OCI-LY3 (cell line): ENCODE data around the gene FUOM.

Experiments used
- H2AFZ ChIP-seq: fragments of 200-600, 300-600 bp; shearing (Covaris generic); 2 replicates; pipeline ENCODE4 v1.6.0; 2014; ENCODE audit warnings: antibody characterized with exemption, low read depth, low read length
- H3K27ac ChIP-seq: fragments of 200-600, 300-600 bp; sonication (generic); 2 replicates; pipeline ENCODE4 v1.5.1; 2014; ENCODE audit warnings: mild to moderate bottlenecking, low read length, moderate library complexity, mixed read lengths
- H3K27me3 ChIP-seq: fragments of 200-600, 300-600 bp; sonication (generic); 2 replicates; pipeline ENCODE4 v1.6.1; 2014; ENCODE audit warnings: low read depth, low read length, mixed read lengths
- H3K36me3 ChIP-seq: fragments of 200-600, 300-600 bp; sonication (generic); replicated peaks from 2 replicates; pipeline ENCODE3; 2014; ENCODE audit warnings: low read depth, low read length, mixed read lengths
- H3K4me1 ChIP-seq: fragments of 300-600, 200-600 bp; sonication (generic); 2 replicates; pipeline ENCODE4 v1.6.1; 2014; ENCODE audit warnings: low read length, mixed read lengths
- H3K4me2 ChIP-seq: fragments of 200-600, 300-600 bp; sonication (generic); 2 replicates; pipeline ENCODE4 v1.6.1; 2014; ENCODE audit warnings: low read length, mixed read lengths
- H3K4me3 ChIP-seq: fragments of 300-600, 200-600 bp; sonication (generic); 2 replicates; pipeline ENCODE4 v1.5.1; 2014; ENCODE audit warnings: antibody characterized with exemption, mild to moderate bottlenecking, low read length, moderate library complexity
- H3K79me2 ChIP-seq: fragments of 300-600, 200-600 bp; shearing (Covaris generic); 2 replicates; pipeline ENCODE4 v1.6.1; 2014; ENCODE audit warnings: mild to moderate bottlenecking, low read length, mixed read lengths
- H3K9ac ChIP-seq: fragments of 300-600, 200-600 bp; shearing (Covaris generic); 2 replicates; pipeline ENCODE4 v1.6.0; 2014; ENCODE audit warnings: mild to moderate bottlenecking, low read length, moderate library complexity
- H3K9me3 ChIP-seq: fragments of 200-600, 300-600 bp; shearing (Covaris generic); 2 replicates; pipeline ENCODE4 v1.6.1; 2014; ENCODE audit warnings: low read length, mixed read lengths; ENCODE audit not compliant: insufficient read depth
- H4K20me1 ChIP-seq: fragments of 200-600, 300-600 bp; sonication (generic); 2 replicates; pipeline ENCODE4 v1.6.1; 2016; ENCODE audit warnings: low read length, mixed read lengths; ENCODE audit not compliant: insufficient read depth
- EZH2phosphoT487 ChIP-seq: fragments of 200-600 bp; shearing (Covaris generic); IDR thresholded peaks from 2 replicates; pipeline ENCODE4 v1.6.1; 2018; ENCODE audit warnings: antibody characterized with exemption, mixed run types, low read depth
- TF ChIP-seq, protein P1 (sequence below): fragments of 200-600, 300-600 bp; sonication (generic); IDR thresholded peaks from 2 replicates; pipeline ENCODE4 v1.5.1; 2014; ENCODE audit warnings: antibody characterized with exemption, low read length, low read depth

FUOM gene

DNA sequence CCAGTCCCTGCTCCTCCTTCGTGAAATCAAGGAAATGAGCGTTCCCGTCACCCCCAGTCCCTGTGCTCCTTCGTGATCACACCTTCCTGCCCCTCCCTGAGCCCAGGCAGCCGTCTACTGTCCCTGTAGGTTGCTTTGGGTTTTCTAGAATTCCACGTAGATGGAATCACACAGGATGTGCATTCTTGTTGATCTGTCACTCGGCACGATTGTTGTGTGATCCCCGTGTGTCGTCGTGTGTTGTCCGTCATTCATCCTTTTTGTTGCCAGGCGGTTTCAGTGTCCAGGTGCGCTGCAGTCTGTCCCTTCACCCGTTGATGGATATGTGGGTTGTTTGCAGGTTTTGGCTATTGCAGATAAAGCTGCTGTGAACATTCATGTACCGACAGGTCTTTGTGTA is 45.5 kb upstream of the FUOM start:
- Histone ChIP-seq H3K4me3 (no peak overlapping the region), H3K27me3 (no peaks in the 10 kb centered on the region), H3K79me2 (peaks cover 22% of the 10 kb centered on the region), H2AFZ (no peak overlapping the region), H3K27ac (no peak overlapping the region), H4K20me1 (peaks cover 12% of the 10 kb centered on the region), H3K9me3 (no peaks in the 10 kb centered on the region), H3K36me3 (peaks cover 40% of the 10 kb centered on the region), H3K4me1 (peaks cover 15% of the 10 kb centered on the region), H3K9ac (no peak overlapping the region), H3K4me2 (no peak overlapping the region)
- TF ChIP-seq, protein P1, sequence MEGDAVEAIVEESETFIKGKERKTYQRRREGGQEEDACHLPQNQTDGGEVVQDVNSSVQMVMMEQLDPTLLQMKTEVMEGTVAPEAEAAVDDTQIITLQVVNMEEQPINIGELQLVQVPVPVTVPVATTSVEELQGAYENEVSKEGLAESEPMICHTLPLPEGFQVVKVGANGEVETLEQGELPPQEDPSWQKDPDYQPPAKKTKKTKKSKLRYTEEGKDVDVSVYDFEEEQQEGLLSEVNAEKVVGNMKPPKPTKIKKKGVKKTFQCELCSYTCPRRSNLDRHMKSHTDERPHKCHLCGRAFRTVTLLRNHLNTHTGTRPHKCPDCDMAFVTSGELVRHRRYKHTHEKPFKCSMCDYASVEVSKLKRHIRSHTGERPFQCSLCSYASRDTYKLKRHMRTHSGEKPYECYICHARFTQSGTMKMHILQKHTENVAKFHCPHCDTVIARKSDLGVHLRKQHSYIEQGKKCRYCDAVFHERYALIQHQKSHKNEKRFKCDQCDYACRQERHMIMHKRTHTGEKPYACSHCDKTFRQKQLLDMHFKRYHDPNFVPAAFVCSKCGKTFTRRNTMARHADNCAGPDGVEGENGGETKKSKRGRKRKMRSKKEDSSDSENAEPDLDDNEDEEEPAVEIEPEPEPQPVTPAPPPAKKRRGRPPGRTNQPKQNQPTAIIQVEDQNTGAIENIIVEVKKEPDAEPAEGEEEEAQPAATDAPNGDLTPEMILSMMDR = no peak
- TF ChIP-seq EZH2phosphoT487 = no peak

GRCh38 chr10:133401981-133402725 is 44.3 kb upstream of the FUOM start:
- no peak overlapping the region for H3K4me2 ChIP-seq
- H3K36me3 ChIP-seq = peaks cover 31% of the 10 kb centered on the region
- H2AFZ ChIP-seq = no peak overlapping the region
- TF ChIP-seq, protein P1 = no peak
- TF ChIP-seq EZH2phosphoT487 = no peak
- H4K20me1 ChIP-seq = peaks cover 12% of the 10 kb centered on the region
- peaks cover 15% of the 10 kb centered on the region for H3K4me1 ChIP-seq
- peaks cover 13% of the 10 kb centered on the region for H3K79me2 ChIP-seq
- H3K4me3 ChIP-seq = no peak overlapping the region
- no peaks in the 10 kb centered on the region for H3K9me3 ChIP-seq
- H3K9ac ChIP-seq = no peak overlapping the region
- H3K27ac ChIP-seq = no peak overlapping the region
- no peaks in the 10 kb centered on the region for H3K27me3 ChIP-seq

DNA sequence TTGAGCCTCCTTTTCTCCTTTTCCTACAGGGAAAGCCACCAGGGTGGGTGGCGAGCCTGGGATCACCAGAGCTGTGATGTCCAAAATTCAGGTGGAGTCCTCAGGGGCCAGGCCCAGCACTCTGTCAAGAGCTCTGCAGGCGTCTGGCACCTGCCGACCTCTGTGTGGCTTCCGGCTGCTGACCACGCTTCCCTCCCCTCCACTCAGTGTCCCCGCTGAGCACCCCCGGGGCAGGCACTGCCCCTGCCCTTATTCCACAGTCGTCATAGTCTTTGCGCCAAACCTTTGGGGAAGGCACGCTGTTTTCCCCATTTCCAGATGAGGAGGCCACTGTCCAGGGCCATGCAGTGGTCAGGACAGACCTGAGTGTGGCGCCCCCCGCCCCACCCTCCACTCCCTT is 43.7 kb upstream of the FUOM start:
- peaks cover 12% of the 10 kb centered on the region for H4K20me1 ChIP-seq
- TF ChIP-seq, protein P1 = no peak
- no peak for TF ChIP-seq EZH2phosphoT487
- H3K4me3 ChIP-seq = no peak overlapping the region
- no peak overlapping the region for H2AFZ ChIP-seq
- H3K4me1 ChIP-seq = peaks cover 15% of the 10 kb centered on the region
- H3K9ac ChIP-seq = no peak overlapping the region
- no peaks in the 10 kb centered on the region for H3K27me3 ChIP-seq
- peaks cover 27% of the 10 kb centered on the region for H3K36me3 ChIP-seq
- no peaks in the 10 kb centered on the region for H3K9me3 ChIP-seq
- H3K79me2 ChIP-seq = peaks cover 7% of the 10 kb centered on the region
- no peak overlapping the region for H3K27ac ChIP-seq
- no peak overlapping the region for H3K4me2 ChIP-seq

GRCh38 chr10:133400624-133401424 is 43.0 kb upstream of the FUOM start:
- Histone ChIP-seq H3K4me1 (peaks cover 11% of the 10 kb centered on the region), H4K20me1 (peaks cover 8% of the 10 kb centered on the region), H3K27ac (no peak overlapping the region), H3K9ac (no peak overlapping the region), H3K4me3 (no peak overlapping the region), H3K9me3 (no peaks in the 10 kb centered on the region), H3K36me3 (peaks cover 27% of the 10 kb centered on the region), H2AFZ (no peak overlapping the region), H3K79me2 (peaks cover 8% of the 10 kb centered on the region; the same call in 1 of the 2 replicates), H3K27me3 (no peaks in the 10 kb centered on the region), H3K4me2 (no peak overlapping the region)
- TF ChIP-seq, protein P1 = no peak
- no peak for TF ChIP-seq EZH2phosphoT487
